Esophagus muscularis mucosa (tissue), 4 donors: Measurements from ENCODE around the gene IPO8. TPM values are rescaled to one million over a fixed set of nuclear protein-coding genes. Genes with fewer than 3 reads are reported as not detected.
"Not testable (repeated sequence)": the region's sequence is repeated elsewhere in the genome, so short reads cannot be mapped to it uniquely, and the experiment has no call there.

Experiments
- DNase-seq: peaks from one replicate; pipeline ENCODE4 v3.0.0-alpha.2; 2017; ENCODE audit errors: extremely low spot score
- H3K27ac ChIP-seq, 4 donors: fragments of 200-600 bp; sonication (generic); replicated peaks in 1 of 4; 1 replicate in 3 of 4; 2 replicates in 1 of 4; pipeline ENCODE4 v1.5.1; 2016 to 2019; ENCODE audit warnings: mild to moderate bottlenecking in 1 of 4
- H3K27me3 ChIP-seq, 4 donors: fragments of 200-600 bp; sonication (generic); one replicate each; pipeline versions ENCODE4 v1.5.1 to v1.6.0; 2016 to 2019
- H3K36me3 ChIP-seq, 4 donors: fragments of 200-600 bp; sonication (generic); one replicate each; pipeline ENCODE4 v1.5.1; 2016 to 2019
- H3K4me1 ChIP-seq, 4 donors: fragments of 200-600 bp; sonication (generic); one replicate each; pipeline ENCODE4 v1.5.1; 2016 to 2019
- H3K4me3 ChIP-seq, 4 donors: fragments of 200-600 bp; sonication (generic); 1 replicate in 2 of 4; 2 replicates in 2 of 4; pipeline ENCODE4 v1.5.1; 2016 to 2019; ENCODE audit warnings: mild to moderate bottlenecking in 4 of 4, moderate library complexity in 1 of 4
- H3K9me3 ChIP-seq, 4 donors: fragments of 200-600 bp; sonication (generic); 1 replicate in 3 of 4; 2 replicates in 1 of 4; pipeline ENCODE4 v1.5.1; 2016 to 2019
- CTCF ChIP-seq, 3 experiments: fragments of 200-600 bp in 2 of 3; fragments of 450-650 bp in 1 of 3; sonication (generic) in 2 of 3; IDR thresholded peaks; one replicate each; pipeline ENCODE4 v1.5.1; 2017 to 2019; ENCODE audit warnings: antibody characterized with exemption in 3 of 3, mild to moderate bottlenecking in 2 of 3, moderate library complexity in 1 of 3
- EP300 ChIP-seq: sonication (generic); formaldehyde crosslinking; IDR thresholded peaks from one replicate; pipeline ENCODE4 v1.6.1; 2017; ENCODE audit warnings: antibody characterized with exemption
- POLR2A ChIP-seq: fragments of 450-650 bp; IDR thresholded peaks from one replicate; pipeline ENCODE4 v1.6.1; 2017; ENCODE audit warnings: antibody characterized with exemption, moderate library complexity, mild to moderate bottlenecking, low read depth
- POLR2AphosphoS5 ChIP-seq, 2 donors: sonication (generic); formaldehyde crosslinking; IDR thresholded peaks; one replicate each; pipeline ENCODE4 v1.6.1; 2017; ENCODE audit warnings: antibody characterized with exemption in 2 of 2
- WGBS: methylation state at CpG from one replicate; pipeline ENCODE4 v1.1.5; 2018; 5-methylcytosine and 5-hydroxymethylcytosine counted together
- intact Hi-C: fragments of 100-400 bp; cut with DNase I; formaldehyde crosslinking; loops from one replicate; pipeline ENCODE4 v1.15.1; 2023
- total RNA-seq, 4 donors: library from RNA; depleted of rRNA; stranded (reverse); fragments of >200 nt; gene quantifications; one replicate each; pipeline versions ENCODE4 v1.1.0 to v1.2.1, GENCODE V29; 2016

Gene IPO8
- total RNA-seq, 4 donors from 2014 or later, result 35.0 to 63.6 (median 41.0) TPM

GRCh38 chr12:30630076-30630978, 65.3 kb downstream of the IPO8 start:
- TF ChIP-seq POLR2AphosphoS5 (IDR thresholded peaks at IDR 0.05) (no peak), CTCF (IDR thresholded peaks at IDR 0.05) (no peak), EP300 (no peak), POLR2A (no peak)
- Histone ChIP-seq H3K4me3 (no peak overlapping the region), H3K27me3 (no peaks in the 10 kb centered on the region), H3K36me3 (peaks cover 25 to 74% (median 40%) of the 10 kb centered on the region in 4 donors), H3K27ac (no peak overlapping the region), H3K4me1 (peaks cover 0 to 4% (median 0%) of the 10 kb centered on the region in 4 donors), H3K9me3 (no peaks in the 10 kb centered on the region)
- WGBS, result 77% methylated on average over 6 of the region's 6 CpGs
- DNase-seq, result no peak
- intact Hi-C loops, result no loop called here

- intact Hi-C loops, result no loop called here
- Histone ChIP-seq H3K27ac (no peak overlapping the region), H3K9me3 (no peaks in the 10 kb centered on the region), H3K36me3 (peaks cover 16 to 42% (median 30%) of the 10 kb centered on the region in 4 donors), H3K4me3 (no peak overlapping the region), H3K27me3 (no peaks in the 10 kb centered on the region), H3K4me1 (peaks cover 0 to 4% (median 0%) of the 10 kb centered on the region in 4 donors)
- DNase-seq, result no peak
- TF ChIP-seq EP300, result no peak
- 94% methylated on average over 3 of the region's 3 CpGs for WGBS
These were observed 68.8 kb downstream of the IPO8 start for GRCh38 chr12:30626847-30627246.

GRCh38 chr12:30624009-30624408, 71.7 kb downstream of the IPO8 start:
- H3K36me3 ChIP-seq, result peaks cover 0 to 14% (median 10%) of the 10 kb centered on the region in 4 donors
- no peak overlapping the region for H3K4me3 ChIP-seq
- 97% methylated on average over 6 of the region's 6 CpGs for WGBS
- intact Hi-C loops, result no loop called here
- no peak overlapping the region for H3K27ac ChIP-seq
- H3K27me3 ChIP-seq, result no peaks in the 10 kb centered on the region
- TF ChIP-seq CTCF (IDR thresholded peaks at IDR 0.05), result no peak
- TF ChIP-seq POLR2AphosphoS5 (IDR thresholded peaks at IDR 0.05), result no peak
- TF ChIP-seq POLR2A, result no peak
- TF ChIP-seq EP300, result no peak
- no peak for DNase-seq
- no peaks in the 10 kb centered on the region for H3K4me1 ChIP-seq
- H3K9me3 ChIP-seq, result no peaks in the 10 kb centered on the region

- Histone ChIP-seq H3K4me1 (no peaks in the 10 kb centered on the region), H3K4me3 (no peak overlapping the region), H3K36me3 (no peaks in the 10 kb centered on the region), H3K27ac (no peak overlapping the region), H3K27me3 (no peaks in the 10 kb centered on the region), H3K9me3 (no peaks in the 10 kb centered on the region)
- 81% methylated on average over 1 of the region's 1 CpG for WGBS
- TF ChIP-seq POLR2A (no peak), POLR2AphosphoS5 (IDR thresholded peaks at IDR 0.05) (no peak), CTCF (IDR thresholded peaks at IDR 0.05) (no peak), EP300 (no peak)
- no peak for DNase-seq
- intact Hi-C loops, result no loop called here
These were observed 73.2 kb downstream of the IPO8 start for GRCh38 chr12:30622509-30622908.

- H3K9me3 ChIP-seq, H3K4me1 ChIP-seq, H3K4me3 ChIP-seq, H3K36me3 ChIP-seq, H3K27me3 ChIP-seq, intact Hi-C loops, DNase-seq, H3K27ac ChIP-seq: not testable (repeated sequence)
- WGBS, result 100% methylated on average over 4 of the region's 4 CpGs
These were observed 73.9 kb downstream of the IPO8 start for GRCh38 chr12:30621663-30622241.
